Heart right ventricle (tissue), 16 donors: ENCODE data around the gene KCNV2. TPM values are rescaled to one million over a fixed set of nuclear protein-coding genes. Genes with fewer than 3 reads are reported as not detected.

Experiments used
- ATAC-seq, 8 donors: fragments of 200-7000 bp; cut with Tn5 transposase; one replicate each; pipeline ENCODE4 v1.9.1; 2020; ENCODE audit warnings: mild to moderate bottlenecking in 8 of 8, moderate library complexity in 8 of 8, moderate number of reproducible peaks in 1 of 8
- DNase-seq, 2 donors: peaks; one replicate each; pipeline ENCODE4 v3.0.0-alpha.2; 2020
- H3K27ac ChIP-seq, 10 donors: fragments of 200-600 bp; sonication (generic) in 2 of 10; one replicate each; pipeline versions ENCODE4 v1.5.0 to v1.8.0; 2020 to 2022; ENCODE audit warnings: mild to moderate bottlenecking in 3 of 10
- H3K27me3 ChIP-seq, 7 donors: fragments of 200-600 bp; one replicate each; pipeline ENCODE4 v1.8.0; 2021 to 2022; ENCODE audit warnings: mild to moderate bottlenecking in 2 of 7
- H3K36me3 ChIP-seq, 9 donors: fragments of 200-600 bp; sonication (generic) in 1 of 9; one replicate each; pipeline versions ENCODE4 v1.5.0 to v1.8.0; 2020 to 2022; ENCODE audit warnings: mild to moderate bottlenecking in 2 of 9
- H3K4me1 ChIP-seq, 9 donors: fragments of 200-600 bp; sonication (generic) in 1 of 9; one replicate each; pipeline versions ENCODE4 v1.5.0 to v1.8.0; 2020 to 2022; ENCODE audit warnings: mild to moderate bottlenecking in 4 of 9
- H3K4me3 ChIP-seq, 10 donors: fragments of 200-600 bp; sonication (generic) in 2 of 10; one replicate each; pipeline versions ENCODE4 v1.5.0 to v1.8.0; 2020 to 2022; ENCODE audit warnings: mild to moderate bottlenecking in 7 of 10, moderate library complexity in 2 of 10
- H3K9me3 ChIP-seq, 11 donors: fragments of 200-600 bp in 10 of 11; sonication (generic) in 2 of 11; one replicate each; pipeline versions ENCODE4 v1.5.0 to v1.8.0; 2013 to 2022; ENCODE audit warnings: mild to moderate bottlenecking in 2 of 11, control low read depth in 1 of 11, moderate library complexity in 1 of 11
- WGBS, 2 donors: extraction: QIAGEN DNeasy Blood & Tissue Kit; methylation state at CpG; one replicate each; pipeline ENCODE4 v1.1.7; 2013; ENCODE audit warnings: inconsistent platforms in 1 of 2; 5-methylcytosine and 5-hydroxymethylcytosine counted together
- intact Hi-C, 10 donors: fragments of 100-400 bp; cut with DNase I; formaldehyde crosslinking; loops; one replicate each; pipeline versions ENCODE4 v1.11.1 to v1.14.2; 2022
- polyA plus RNA-seq, 2 donors: library from polyadenylated mRNA; stranded (reverse); fragments of 200-250 nt; gene quantifications; one replicate each; pipeline ENCODE4 v1.2.3, GENCODE V29; 2013
- total RNA-seq, 10 donors: library from RNA; stranded (reverse); fragmentation: NEBNext Ultra II Directional in 3 of 10; extraction: Animal tissue kit (Norgen Biotek cat#: 25700) in 3 of 10; gene quantifications; one replicate each; pipeline versions ENCODE4 v1.2.1 to v1.2.4, GENCODE V29; 2021 to 2023
- TF ChIP-seq, protein P1 (sequence below), 9 donors: fragments of 200-600 bp; sonication (generic) in 2 of 9; IDR thresholded peaks; one replicate each; pipeline versions ENCODE4 v1.5.0 to v1.8.0; 2021 to 2022; ENCODE audit warnings: antibody characterized with exemption in 9 of 9, mild to moderate bottlenecking in 5 of 9, moderate library complexity in 1 of 9
- donor health status: Arrhythmogenic right ventricular cardiomyopathy.
- donor health status: ischemic (EF 13 %, LVEDD 7.1; RV severe dilation, severe dysfunction).
- donor health status: healthy with polysubstance abuse.
- donor health status: DM: no; HTN: yes; CAD: no.
- donor health status: DM: no; HTN: no; CAD: no.
- donor health status: ischemic (EF 25% LVEDD 6.9; RV normal size, moderate dysfunction).
- donor health status: ischemic (EF 25% LVEDD 5.7; RV mildly dilated, moderate dysfunction).
- donor health status: healthy.
- donor health status: DM: yes; HTN: yes; CAD: no.
- donor health status: Ischemic cardiomyopathy.
- donor health status: ischemic (EF 35%, LVEDD 5.7; RV mildly dilated, moderate dysfunction).
- donor health status: nonischemic (EF 11% LVEDD 7.7; RV severe dilation, severe dysfunction).
- donor health status: DM: yes; HTN: yes; CAD: no.
- donor health status: PGD.
- donor health status: ischemic (EF 29% LVEDD 5.4; RV normal size, mild dysfunction).
- donor health status: nonischemic (EF 23%, LVEDD 6.1; RV moderate dilation, normal function).

Gene KCNV2
- total and polyA plus RNA-seq, 12 donors = not detected

GRCh38 chr9:2693056-2693455 lies 24.3 kb upstream of the KCNV2 start:
- no peak for DNase-seq
- ATAC-seq = no peak
- no peaks in the 10 kb centered on the region for H3K27me3 ChIP-seq
- H3K4me3 ChIP-seq = no peak overlapping the region
- peaks cover 0 to 24% (median 9%) of the 10 kb centered on the region in 9 donors for H3K4me1 ChIP-seq
- 80 to 86% methylated on average over 3 of the region's 3 CpGs for WGBS, 2 donors
- no peak overlapping the region for H3K27ac ChIP-seq
- H3K36me3 ChIP-seq = no peaks in the 10 kb centered on the region
- no peaks in the 10 kb centered on the region for H3K9me3 ChIP-seq
- intact Hi-C loops = no loop called here
- TF ChIP-seq, protein P1, sequence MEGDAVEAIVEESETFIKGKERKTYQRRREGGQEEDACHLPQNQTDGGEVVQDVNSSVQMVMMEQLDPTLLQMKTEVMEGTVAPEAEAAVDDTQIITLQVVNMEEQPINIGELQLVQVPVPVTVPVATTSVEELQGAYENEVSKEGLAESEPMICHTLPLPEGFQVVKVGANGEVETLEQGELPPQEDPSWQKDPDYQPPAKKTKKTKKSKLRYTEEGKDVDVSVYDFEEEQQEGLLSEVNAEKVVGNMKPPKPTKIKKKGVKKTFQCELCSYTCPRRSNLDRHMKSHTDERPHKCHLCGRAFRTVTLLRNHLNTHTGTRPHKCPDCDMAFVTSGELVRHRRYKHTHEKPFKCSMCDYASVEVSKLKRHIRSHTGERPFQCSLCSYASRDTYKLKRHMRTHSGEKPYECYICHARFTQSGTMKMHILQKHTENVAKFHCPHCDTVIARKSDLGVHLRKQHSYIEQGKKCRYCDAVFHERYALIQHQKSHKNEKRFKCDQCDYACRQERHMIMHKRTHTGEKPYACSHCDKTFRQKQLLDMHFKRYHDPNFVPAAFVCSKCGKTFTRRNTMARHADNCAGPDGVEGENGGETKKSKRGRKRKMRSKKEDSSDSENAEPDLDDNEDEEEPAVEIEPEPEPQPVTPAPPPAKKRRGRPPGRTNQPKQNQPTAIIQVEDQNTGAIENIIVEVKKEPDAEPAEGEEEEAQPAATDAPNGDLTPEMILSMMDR (IDR thresholded peaks at IDR 0.05) = peak in 2 of 9 donors; percentile 7 to 18

- Histone ChIP-seq H3K27me3 (no peaks in the 10 kb centered on the region), H3K4me3 (no peak overlapping the region), H3K4me1 (peaks cover 0 to 6% (median 0%) of the 10 kb centered on the region in 9 donors), H3K36me3 (no peaks in the 10 kb centered on the region), H3K27ac (no peak overlapping the region), H3K9me3 (no peaks in the 10 kb centered on the region)
- WGBS, 2 donors = 88 to 90% methylated on average over 3 of the region's 3 CpGs
- TF ChIP-seq, protein P1 (IDR thresholded peaks at IDR 0.05) = no peak
- intact Hi-C loops = no loop called here
- no peak for ATAC-seq
- DNase-seq = no peak
Observed at GRCh38 chr9:2697492-2697891, 19.8 kb upstream of the KCNV2 start.

- Histone ChIP-seq H3K27ac (no peak overlapping the region), H3K4me1 (peaks cover 0 to 7% (median 0%) of the 10 kb centered on the region in 9 donors), H3K36me3 (no peaks in the 10 kb centered on the region), H3K27me3 (no peaks in the 10 kb centered on the region), H3K9me3 (no peaks in the 10 kb centered on the region), H3K4me3 (no peak overlapping the region)
- TF ChIP-seq, protein P1 (IDR thresholded peaks at IDR 0.05) = no peak
- DNase-seq = no peak
- intact Hi-C loops = no loop called here
- WGBS, 2 donors = 70 to 72% methylated on average over 6 of the region's 6 CpGs
- no peak for ATAC-seq
Observed at GRCh38 chr9:2700398-2700797, 16.9 kb upstream of the KCNV2 start.

DNA sequence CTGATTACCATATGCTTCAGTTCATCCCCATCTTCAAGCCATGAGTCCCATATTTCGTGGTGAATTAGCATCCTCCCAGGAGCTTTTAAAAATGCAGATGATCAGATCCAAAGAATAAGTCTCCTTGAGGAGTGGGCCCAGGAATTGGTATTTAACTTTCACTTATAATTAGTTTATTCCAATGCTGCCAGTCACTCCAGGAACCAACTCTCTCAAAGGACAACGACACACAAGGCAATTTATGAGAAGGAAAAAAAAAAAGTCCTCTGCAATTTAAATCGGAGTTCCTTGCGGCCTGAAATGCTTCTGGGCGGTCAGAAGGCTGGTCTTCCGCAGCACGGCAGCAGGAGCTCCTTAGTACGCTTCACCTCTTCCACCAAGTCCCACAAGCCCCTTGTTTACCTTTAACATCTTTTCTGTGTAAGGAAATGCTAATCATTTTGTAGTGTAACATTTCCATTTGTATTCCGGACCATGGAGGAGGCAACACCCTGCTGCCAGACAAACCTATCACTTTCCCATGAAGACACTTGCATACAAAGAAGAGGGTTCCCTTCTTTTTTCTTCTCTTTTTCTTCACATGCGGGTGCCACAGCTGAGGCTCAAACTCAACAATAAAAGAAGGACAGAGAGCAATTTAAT lies 16.3 kb upstream of the KCNV2 start:
- no peak overlapping the region for H3K27ac ChIP-seq
- H3K4me1 ChIP-seq = peaks cover 0 to 7% (median 0%) of the 10 kb centered on the region in 9 donors
- DNase-seq (no peak), ATAC-seq (no peak)
- no peaks in the 10 kb centered on the region for H3K36me3 ChIP-seq
- 89 to 90% methylated on average over 10 of the region's 10 CpGs for WGBS, 2 donors
- H3K4me3 ChIP-seq = no peak overlapping the region
- intact Hi-C loops = no loop called here
- no peaks in the 10 kb centered on the region for H3K27me3 ChIP-seq
- TF ChIP-seq, protein P1 (IDR thresholded peaks at IDR 0.05) = no peak
- no peaks in the 10 kb centered on the region for H3K9me3 ChIP-seq
